HG03045 (cell line): Measurements from ENCODE around the gene TBRG4.

Experiments used
- ATAC-seq: cut with Tn5 transposase; IDR thresholded peaks from one replicate; pipeline ENCODE4 v1.9.1; 2021; ENCODE audit warnings: mild to moderate bottlenecking, moderate library complexity; ENCODE audit not compliant: unreplicated experiment

The TBRG4 gene

DNA sequence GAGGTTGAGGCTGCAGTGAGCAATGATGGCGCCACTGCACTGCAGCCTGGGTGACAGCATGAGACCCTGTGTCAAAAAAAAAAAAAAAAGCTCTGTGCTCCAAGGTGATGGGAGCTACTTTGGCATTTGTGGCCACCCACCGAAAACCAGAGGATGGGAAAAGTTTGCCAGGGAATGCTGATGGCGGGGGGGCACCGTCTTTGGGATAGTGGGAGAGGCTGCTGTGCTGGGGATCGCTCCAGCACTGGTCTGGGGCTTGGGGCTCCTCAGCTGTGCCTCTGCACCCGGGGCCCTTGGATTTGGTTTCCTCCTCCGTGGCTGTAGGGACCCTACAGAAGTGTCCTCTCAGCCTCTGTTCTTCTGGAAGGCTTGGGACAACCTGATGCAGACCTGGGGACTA lies 34.4 kb upstream of the TBRG4 start:
- no peak for ATAC-seq

DNA sequence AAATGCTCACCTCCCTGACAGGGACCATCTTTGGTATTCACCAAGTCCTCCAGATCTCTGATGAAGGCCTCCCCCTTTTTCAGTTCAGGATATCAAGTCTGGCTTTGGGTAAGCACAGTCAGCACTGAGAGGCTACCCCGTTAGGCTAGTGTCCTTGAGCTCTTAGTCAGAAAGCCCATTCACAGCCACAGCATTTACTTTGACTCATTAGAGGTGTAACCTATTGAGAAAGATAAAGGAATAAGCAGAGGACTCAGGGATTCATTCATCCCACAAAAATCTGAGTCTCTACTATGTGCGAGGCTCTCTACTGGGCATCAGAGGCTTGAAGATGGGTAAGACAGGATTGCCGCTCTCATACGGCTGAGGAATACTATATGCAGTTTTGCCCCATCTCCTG lies 32.1 kb upstream of the TBRG4 start:
- ATAC-seq = no peak

DNA sequence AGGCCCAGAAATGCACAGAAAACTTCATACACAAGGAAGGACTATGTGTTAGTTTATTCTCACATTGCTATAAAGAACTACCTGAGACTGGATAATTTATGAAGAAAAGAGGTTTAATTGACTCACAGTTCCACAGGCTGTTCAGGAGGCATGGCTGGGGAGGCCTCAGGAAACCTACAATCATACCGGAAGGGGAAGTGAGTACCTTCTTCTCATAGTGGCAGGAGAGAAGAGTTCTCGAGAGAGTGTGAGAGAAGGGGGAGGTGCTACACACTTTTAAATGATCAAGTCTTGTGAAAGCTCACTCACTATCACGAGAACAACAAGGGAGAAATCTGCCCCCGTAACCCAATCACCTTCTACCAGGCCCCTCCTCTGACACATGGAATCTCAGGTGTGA lies 29.3 kb upstream of the TBRG4 start:
- no peak for ATAC-seq

DNA sequence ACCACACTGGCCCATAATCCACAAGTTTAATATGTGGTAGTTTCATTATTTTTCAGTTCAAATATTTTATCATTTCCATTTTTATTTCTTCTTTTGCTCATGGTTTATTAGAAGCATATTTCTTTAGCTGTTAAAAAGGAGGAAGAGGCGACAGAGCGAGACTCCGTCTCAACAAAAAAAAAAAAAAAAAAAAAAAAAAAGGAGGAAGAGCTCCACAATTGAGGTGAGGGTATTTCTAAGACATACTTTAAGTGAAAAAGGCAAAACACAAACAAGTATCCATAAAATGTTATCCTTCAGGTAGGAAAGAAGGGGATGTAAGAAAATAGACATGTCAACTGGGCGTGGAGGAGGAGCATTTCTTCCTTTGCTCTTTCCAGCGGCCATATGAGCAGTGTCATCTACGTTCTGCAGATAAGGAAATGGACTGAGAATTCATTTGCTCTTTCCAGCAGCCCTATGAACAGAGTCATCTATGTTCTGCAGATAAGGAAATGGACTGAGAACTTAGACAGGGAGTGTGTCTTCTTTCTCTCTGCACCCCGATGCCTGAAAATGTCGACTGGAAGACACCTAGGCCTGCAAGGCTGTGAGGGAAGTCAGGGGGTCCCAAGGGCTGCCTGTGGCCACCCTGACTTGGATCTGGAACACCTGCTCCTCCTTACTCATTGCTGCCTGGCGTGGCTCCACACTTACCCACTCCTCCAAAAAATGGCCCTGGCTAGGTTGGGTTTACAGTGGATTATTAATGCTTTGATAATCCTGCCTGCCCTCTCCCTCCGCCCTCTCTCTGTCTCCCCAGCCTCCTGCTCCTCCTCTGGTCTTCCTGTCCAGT lies 27.2 kb upstream of the TBRG4 start:
- no peak for ATAC-seq

- ATAC-seq = no peak
Observed at GRCh38 chr7:45136106-45137060, 24.9 kb upstream of the TBRG4 start.

GRCh38 chr7:45133877-45134276 lies 22.4 kb upstream of the TBRG4 start:
- no peak for ATAC-seq

DNA sequence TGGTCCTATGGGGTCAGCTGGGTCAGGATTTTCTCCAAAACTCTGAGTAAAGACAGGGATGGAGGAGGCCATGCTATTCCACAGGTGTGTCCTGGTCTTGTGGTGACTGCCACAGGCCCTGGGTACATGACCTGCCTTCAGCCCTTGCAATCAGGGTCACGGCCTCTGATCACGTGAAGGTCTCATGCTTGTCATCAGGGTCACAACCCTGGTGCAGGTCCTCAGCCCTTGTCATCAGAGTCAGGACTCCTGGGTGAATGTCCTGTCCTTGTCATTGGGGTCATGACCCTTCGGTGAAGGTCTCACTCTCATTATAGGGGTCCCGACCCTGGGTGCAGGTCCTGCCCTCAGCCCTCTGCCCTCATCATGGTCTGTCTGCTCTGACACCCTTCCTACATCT lies 21.9 kb upstream of the TBRG4 start:
- no peak for ATAC-seq

GRCh38 chr7:45132708-45133320 lies 21.3 kb upstream of the TBRG4 start:
- ATAC-seq = no peak

- no peak for ATAC-seq
Observed at GRCh38 chr7:45131891-45132290, 20.4 kb upstream of the TBRG4 start.

DNA sequence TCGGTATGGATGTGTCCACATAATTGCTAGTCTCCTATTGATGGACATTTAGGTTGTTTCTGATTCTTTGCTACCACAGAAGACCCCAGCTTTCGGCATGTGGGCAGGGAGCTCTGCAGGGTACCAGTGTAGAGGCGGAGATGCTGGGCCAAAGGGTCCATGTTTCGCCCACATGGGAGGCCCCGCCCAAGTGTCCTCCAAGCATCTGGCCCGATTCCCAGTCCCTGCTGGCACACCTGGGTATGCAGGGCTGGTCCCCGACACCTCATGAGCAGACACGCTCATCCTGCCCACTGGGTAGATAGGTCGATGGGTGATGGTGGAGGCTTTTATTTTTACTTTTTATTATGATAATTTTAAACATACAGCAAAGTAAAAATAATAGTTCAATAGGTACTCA lies 19.4 kb upstream of the TBRG4 start:
- ATAC-seq = no peak

DNA sequence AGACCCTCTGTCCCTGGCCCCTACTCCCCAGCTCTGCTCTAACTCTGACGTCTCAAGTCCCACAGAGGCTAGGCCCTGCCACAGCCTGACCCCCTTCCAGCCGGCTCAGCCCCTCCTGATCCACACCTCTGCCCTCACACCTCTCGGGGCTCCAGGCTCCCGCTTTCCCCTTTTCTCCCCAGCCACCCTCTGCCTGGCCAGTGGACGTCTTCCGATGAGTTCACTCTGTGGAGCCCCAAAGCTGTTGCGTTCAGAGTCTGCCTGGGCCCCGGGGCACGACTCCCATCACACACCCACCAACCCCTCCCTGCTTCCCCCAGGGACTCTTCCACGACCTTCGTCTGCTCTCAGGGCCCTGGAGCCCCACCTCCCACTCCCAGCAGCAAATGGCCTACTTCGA lies 18.4 kb upstream of the TBRG4 start:
- no peak for ATAC-seq

GRCh38 chr7:45129181-45129800 lies 17.8 kb upstream of the TBRG4 start:
- ATAC-seq = no peak

GRCh38 chr7:45126920-45127319 lies 15.4 kb upstream of the TBRG4 start:
- ATAC-seq = no peak

- no peak for ATAC-seq
Observed at GRCh38 chr7:45126201-45126600, 14.7 kb upstream of the TBRG4 start.

DNA sequence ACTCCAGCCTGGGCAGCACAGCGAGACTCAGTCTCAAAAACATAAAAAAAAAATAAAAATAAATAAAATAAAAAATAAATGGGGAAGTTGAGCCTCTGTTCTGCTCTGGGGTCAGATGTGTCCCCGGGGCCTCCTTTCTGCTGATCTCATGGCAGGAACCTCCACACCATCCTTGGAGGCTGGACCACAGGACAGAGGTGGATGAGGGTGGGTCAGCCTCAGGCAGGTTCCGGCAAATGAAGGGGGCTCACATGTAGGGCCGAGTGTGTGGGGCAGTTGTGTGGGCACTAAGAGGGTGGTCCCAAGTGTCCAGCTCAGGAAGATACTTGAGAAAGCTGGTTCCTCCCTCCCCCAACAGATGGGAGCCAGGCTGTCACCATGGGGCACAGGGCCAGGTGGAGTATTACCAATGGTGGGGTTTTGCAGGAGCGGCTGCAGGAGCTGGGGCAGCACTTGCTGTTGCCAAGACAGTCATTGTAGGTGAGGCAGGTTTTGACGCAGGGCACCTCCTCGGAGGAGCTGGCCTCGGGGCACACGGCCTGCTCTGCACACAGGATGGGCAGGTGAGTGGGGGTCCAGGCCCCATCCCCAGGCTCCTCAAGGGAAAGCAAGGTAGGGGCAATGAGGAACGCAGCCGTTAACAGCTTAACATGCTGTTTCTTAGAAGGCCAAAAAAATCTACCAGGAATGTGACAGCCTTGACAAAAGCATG lies 13.9 kb upstream of the TBRG4 start:
- ATAC-seq = no peak

- no peak for ATAC-seq
Observed at GRCh38 chr7:45123913-45124710, 12.6 kb upstream of the TBRG4 start.

DNA sequence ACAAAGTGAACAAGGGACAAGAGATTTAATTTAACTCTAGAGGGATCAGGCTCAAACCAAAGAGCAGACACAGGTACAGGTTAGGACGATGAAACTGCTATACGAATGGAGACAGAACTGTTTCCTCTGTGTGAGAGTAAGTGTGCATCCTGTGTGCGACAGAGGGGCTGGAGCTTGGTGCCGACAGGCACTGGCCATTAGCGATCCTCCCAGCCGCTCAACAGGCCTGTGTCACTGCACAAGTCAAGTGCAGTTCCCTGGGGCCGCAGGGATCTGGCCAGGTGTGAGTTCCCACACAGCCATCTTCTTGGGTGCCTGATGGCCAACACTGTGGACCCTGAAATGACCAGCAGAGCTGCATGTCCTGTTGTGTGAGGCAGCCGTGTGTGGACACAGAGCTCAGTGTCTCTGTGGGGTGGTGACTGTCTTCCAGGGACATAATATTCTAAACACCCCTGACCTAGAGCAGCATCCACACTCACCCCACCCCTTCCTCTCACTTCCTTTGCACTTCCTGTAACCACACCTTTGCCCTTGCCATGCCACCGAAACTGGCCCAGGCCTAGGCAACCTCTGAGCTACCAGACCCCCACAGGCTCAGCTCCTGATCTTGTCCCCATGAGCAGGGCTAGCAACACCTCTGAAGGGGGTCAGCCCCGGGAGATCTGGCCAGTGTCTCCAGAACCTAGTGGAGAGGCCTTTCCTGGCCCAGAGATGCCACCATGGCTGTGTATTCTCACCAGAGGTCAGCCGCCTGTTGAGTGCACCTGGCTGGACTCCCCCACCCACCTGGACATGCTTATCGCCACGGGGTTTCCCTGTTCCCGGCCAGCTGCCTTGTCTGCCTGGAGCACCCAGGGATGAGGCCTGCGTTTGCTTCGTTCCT lies 11.7 kb upstream of the TBRG4 start:
- no peak for ATAC-seq

GRCh38 chr7:45119550-45119949 lies 8.1 kb upstream of the TBRG4 start:
- ATAC-seq = no peak

DNA sequence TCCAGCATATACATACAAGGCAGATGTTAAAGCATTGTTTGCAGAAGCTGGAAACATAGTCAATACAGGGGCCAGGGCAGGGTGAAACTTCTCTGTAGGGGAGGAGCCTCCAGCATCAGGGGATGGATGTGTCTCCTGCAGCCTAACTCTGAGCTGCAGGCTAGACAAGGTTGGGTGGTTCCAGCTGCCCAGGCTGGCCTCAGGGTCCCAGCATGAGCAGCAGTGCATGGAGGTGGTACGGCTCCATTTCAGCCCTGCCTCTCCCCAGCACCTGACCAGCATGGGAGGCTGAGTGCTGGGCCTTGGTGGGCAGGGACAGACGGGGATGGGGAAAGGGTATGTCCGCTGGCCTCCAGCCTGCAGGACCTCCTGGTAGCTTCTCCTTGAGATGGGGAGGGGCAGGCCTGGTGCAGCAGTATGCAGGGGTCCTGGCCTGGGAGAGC lies 7.4 kb upstream of the TBRG4 start:
- no peak for ATAC-seq
